ENCODE data around the gene MRPL16. TPM values are rescaled to one million over a fixed set of nuclear protein-coding genes. Genes with fewer than 3 reads are reported as not detected.
A peak's percentile ranks its signal among the peaks of the same experiment; 100 is the strongest.

Gene MRPL16
- total and polyA plus RNA-seq, 8 donors: 17.0 to 36.6 (median 21.4) TPM

DNA sequence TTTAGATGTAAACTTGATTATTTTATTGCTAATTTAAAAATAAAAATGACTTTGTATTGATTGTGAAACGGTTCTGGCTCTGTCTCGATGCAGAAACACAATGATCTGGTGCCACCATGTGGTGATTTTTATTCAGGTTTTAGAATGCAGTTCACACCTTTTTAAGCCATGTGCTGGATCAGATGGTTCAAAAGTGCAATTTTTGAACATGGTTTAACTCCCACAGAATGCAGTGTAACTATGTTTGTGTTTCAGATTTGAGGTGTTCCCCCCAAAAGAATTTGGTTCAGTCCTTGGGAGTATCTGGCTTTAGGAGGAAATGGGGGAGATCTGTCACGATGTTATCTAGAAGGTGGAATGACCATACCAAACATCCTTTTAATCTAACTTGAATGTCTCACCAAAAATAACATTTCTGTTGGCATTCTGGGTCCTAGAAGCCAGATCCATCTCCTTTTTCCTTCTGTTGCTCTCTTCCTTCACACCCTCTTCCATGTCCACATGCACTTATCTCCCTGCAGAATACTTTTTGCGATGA is 7.9 kb downstream of the MRPL16 start:
- DNase-seq (peak in 2 of 6 donors; percentile 29 to 48), FAIRE-seq (peak; percentile 9), ATAC-seq (peak; percentile 79 to 95 (median 90))
- TF ChIP-seq CTCF (IDR thresholded peaks at IDR 0.05): peak; percentile 30 to 57 (median 42)
- WGBS, 2 donors: 49% methylated on average over 4 of the region's 4 CpGs
- H3K36me3 ChIP-seq: peaks cover 0 to 29% (median 0%) of the 10 kb centered on the region in 3 donors
- H3K4me1 ChIP-seq: no peaks in the 10 kb centered on the region
- H3K27ac ChIP-seq: no peak overlapping the region
- H3K27me3 ChIP-seq: no peaks in the 10 kb centered on the region
- H3K4me3 ChIP-seq: no peak overlapping the region
- no peaks in the 10 kb centered on the region for H3K9me3 ChIP-seq
- intact Hi-C loops (cut with DNase I): loop anchor here in 2 of 3 donors (5.0 kb wide), 1 partner anchor 50 kb away; no protein-coding TSS in a partner anchor

DNA sequence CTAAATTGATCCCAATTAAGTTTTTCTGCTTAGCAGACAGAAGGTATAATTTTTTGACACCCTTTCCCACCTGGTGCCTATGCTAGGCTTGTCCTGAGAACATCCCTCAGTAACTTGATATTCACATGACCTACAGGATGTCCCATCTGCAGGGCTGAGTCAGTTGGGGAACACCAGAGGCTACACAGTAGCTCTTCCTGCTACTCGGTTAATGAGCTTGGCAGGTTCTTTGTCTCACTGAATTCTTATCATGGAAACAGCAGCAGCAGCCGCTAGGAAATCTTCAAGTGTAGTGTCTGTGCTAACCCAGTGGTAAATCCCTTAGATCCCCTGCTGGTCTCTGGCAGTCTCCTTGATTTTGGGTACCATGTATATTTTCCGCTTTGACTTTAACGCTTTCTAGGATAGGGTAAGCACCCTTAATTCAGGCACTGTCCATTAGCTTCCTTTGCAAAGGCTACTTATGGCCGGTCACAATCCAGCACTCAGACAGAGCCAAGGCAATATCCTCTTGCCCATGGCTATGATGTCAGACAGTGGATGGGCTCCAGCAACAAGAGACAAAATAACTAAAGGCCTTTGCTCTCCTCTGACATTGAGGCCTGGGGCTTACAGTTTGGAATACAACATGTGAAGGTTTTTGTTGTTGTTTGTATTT is 8.5 kb downstream of the MRPL16 start:
- DNase-seq: peak in 1 of 6 donors; percentile 22
- H3K36me3 ChIP-seq: peaks cover 0 to 32% (median 0%) of the 10 kb centered on the region in 3 donors
- 57% methylated on average over 5 of the region's 5 CpGs for WGBS, 2 donors

DNA sequence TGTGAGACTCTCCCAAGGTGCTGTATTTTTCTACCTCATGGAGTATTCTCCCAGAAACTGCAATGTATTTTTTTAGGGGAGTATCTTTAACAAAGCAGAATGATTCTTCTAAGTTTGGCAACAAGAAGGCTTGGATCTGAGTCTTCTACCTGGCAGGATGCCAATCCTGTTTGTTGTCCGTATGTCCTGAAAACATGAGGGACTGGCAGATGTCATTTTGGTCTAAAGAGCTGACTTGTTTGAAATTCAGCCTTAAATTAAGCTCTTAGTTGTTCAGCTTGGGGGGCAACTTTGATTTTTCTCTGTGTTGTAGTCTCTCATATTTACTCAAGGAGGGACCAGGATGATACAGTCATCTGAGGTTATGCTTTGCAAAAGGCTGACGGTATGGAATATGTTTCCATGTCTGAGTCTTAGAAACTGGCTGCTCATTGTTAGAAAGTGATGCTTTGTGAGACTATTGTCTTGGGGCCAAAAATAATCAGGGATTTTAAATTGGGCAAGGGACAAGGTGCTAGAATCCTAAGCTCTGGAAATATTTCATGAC is 9.3 kb downstream of the MRPL16 start:
- DNase-seq (no peak), ATAC-seq (no peak), FAIRE-seq (no peak)
- Histone ChIP-seq H3K36me3 (peaks cover 0 to 27% (median 0%) of the 10 kb centered on the region in 3 donors), H3K27me3 (no peaks in the 10 kb centered on the region), H3K27ac (no peak overlapping the region), H3K9me3 (no peaks in the 10 kb centered on the region), H3K4me1 (no peaks in the 10 kb centered on the region), H3K4me3 (no peak overlapping the region)
- 61 to 66% methylated on average over 2 of the region's 2 CpGs for WGBS, 2 donors
- intact Hi-C loops (cut with DNase I): loop anchor here in 2 of 3 donors (5.0 kb wide), 1 partner anchor 49 kb away; no protein-coding TSS in a partner anchor
- no peak for TF ChIP-seq CTCF (IDR thresholded peaks at IDR 0.05)

More for the DNA sequence above, 8.5 kb downstream of the MRPL16 start:
- Histone ChIP-seq H3K4me1 (no peaks in the 10 kb centered on the region), H3K27ac (no peak overlapping the region), H3K27me3 (no peaks in the 10 kb centered on the region), H3K4me3 (no peak overlapping the region), H3K9me3 (no peaks in the 10 kb centered on the region)
- intact Hi-C loops (cut with DNase I): loop anchor here in 2 of 3 donors (5.0 kb wide), 1 partner anchor 50 kb away; no protein-coding TSS in a partner anchor
- FAIRE-seq (no peak), ATAC-seq (peak; percentile 63 to 76 (median 72))
- TF ChIP-seq CTCF (IDR thresholded peaks at IDR 0.05): no peak

DNA sequence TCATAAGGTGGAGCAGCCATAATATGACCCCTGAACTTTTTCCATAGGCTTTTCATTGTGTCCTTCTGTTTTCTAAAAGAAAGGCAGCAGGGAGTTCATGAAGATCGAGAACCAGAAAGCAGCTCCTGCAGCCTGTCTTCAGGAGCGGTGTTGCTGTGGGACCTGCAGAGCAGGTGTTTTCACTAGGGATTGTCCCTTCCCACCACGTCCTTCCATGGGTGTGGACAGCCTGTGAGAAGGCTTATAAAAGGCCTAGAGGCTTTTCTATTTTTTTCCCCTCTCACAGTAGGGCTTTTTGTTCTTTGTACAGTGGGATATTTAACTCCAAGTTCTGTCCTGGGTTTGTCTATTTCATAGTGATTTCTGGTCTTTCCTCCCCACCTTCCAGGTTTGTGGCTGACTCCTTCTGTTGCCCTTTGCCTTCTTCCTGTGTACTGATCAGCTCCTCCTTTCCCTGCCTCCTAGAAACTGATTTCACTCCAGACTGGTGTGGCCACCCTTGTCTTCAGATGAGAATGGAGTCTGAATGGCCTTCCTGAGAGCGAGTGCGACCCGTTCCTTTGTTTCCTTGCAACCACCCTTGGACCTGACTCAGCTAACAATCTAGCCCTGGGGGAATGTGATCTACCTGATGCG is 10.1 kb downstream of the MRPL16 start:
- no peaks in the 10 kb centered on the region for H3K9me3 ChIP-seq
- no peaks in the 10 kb centered on the region for H3K27me3 ChIP-seq
- intact Hi-C loops (cut with DNase I): loop anchor here in 2 of 3 donors (5.0 kb wide), 1 partner anchor 48 kb away; no protein-coding TSS in a partner anchor
- FAIRE-seq (no peak), ATAC-seq (no peak), DNase-seq (no peak)
- no peak overlapping the region for H3K4me3 ChIP-seq
- peaks cover 0 to 27% (median 4%) of the 10 kb centered on the region in 3 donors for H3K36me3 ChIP-seq
- 86% methylated on average over 7 of the region's 7 CpGs for WGBS, 2 donors
- no peak overlapping the region for H3K27ac ChIP-seq
- no peak for TF ChIP-seq CTCF (IDR thresholded peaks at IDR 0.05)
- no peaks in the 10 kb centered on the region for H3K4me1 ChIP-seq
